Measurements from ENCODE around the gene TMEM179.

Gene TMEM179

GRCh38 chr14:104588066-104588857, 16.3 kb downstream of the TMEM179 start:
- no peak for TF ChIP-seq CTCF (IDR thresholded peaks at IDR 0.05; ENCODE audit: low read depth, low read length, missing control alignments)
- no peak overlapping the region for H3K4me3 ChIP-seq (replicated peaks; ENCODE audit: low read depth, low read length)
- no peak for DNase-seq (ENCODE audit: extremely low read depth, low read depth)

- no peak for TF ChIP-seq CTCF (IDR thresholded peaks at IDR 0.05; ENCODE audit: low read depth, low read length, missing control alignments)
- no peak overlapping the region for H3K4me3 ChIP-seq (replicated peaks; ENCODE audit: low read depth, low read length)
- DNase-seq (ENCODE audit: extremely low read depth, low read depth): no peak
These were observed 16.9 kb downstream of the TMEM179 start for GRCh38 chr14:104587641-104588040.

GRCh38 chr14:104586832-104587620, 17.5 kb downstream of the TMEM179 start:
- no peak overlapping the region for H3K4me3 ChIP-seq (replicated peaks; ENCODE audit: low read depth, low read length)
- no peak for DNase-seq (ENCODE audit: extremely low read depth, low read depth)
- no peak for TF ChIP-seq CTCF (IDR thresholded peaks at IDR 0.05; ENCODE audit: low read depth, low read length, missing control alignments)

GRCh38 chr14:104585966-104586697, 18.4 kb downstream of the TMEM179 start:
- no peak overlapping the region for H3K4me3 ChIP-seq (replicated peaks; ENCODE audit: low read depth, low read length)
- TF ChIP-seq CTCF (IDR thresholded peaks at IDR 0.05; ENCODE audit: low read depth, low read length, missing control alignments): no peak
- DNase-seq (ENCODE audit: extremely low read depth, low read depth): no peak

GRCh38 chr14:104584557-104584956, 20.0 kb downstream of the TMEM179 start:
- no peak for DNase-seq (ENCODE audit: extremely low read depth, low read depth)
- H3K4me3 ChIP-seq (replicated peaks; ENCODE audit: low read depth, low read length): no peak overlapping the region
- no peak for TF ChIP-seq CTCF (IDR thresholded peaks at IDR 0.05; ENCODE audit: low read depth, low read length, missing control alignments)

- TF ChIP-seq CTCF (IDR thresholded peaks at IDR 0.05; ENCODE audit: low read depth, low read length, missing control alignments): no peak
- no peak overlapping the region for H3K4me3 ChIP-seq (replicated peaks; ENCODE audit: low read depth, low read length)
These were observed 20.9 kb downstream of the TMEM179 start for GRCh38 chr14:104583424-104584306.

More at GRCh38 chr14:104583424-104584306, 20.9 kb downstream of the TMEM179 start:
- DNase-seq (ENCODE audit: extremely low read depth, low read depth): no peak
